ENCODE data around the gene PPARD. TPM values are rescaled to one million over a fixed set of nuclear protein-coding genes. Genes with fewer than 3 reads are reported as not detected.

The PPARD gene
- total and polyA plus RNA-seq, 7 experiments from 2014 or later, result 7.3 to 47.1 (median 30.0) TPM

DNA sequence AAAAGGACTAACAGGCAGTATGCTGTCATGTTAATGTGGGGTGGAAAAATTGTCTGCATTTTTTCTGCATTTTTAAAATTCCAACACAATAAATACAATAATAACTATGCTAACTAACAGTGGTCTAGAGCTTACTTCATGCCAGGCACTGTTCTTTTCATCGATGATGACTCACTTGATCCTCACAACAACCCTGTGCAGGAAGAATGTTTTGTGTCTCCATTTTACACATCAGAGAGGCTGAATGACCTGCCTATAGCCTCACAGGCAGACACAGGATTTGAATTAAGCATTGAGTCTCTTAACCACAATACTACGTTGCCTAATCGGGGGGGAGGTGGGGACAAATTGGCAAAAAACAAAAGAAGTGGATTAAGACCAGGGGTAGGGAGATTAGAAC, 82.9 kb downstream of the PPARD start:
- H3K9me3 ChIP-seq (ENCODE audit: control insufficient read depth in 2 of 3, low read length in 3 of 3), result peaks cover 0 to 22% (median 0%) of the 10 kb centered on the region in 3 experiments
- DNase-seq (no peak), ATAC-seq (no peak)
- Mint-ChIP-seq H3K9me3 (peaks cover 0 to 24% (median 13%) of the 10 kb centered on the region in 11 donors), H3K27me3 (no peaks in the 10 kb centered on the region), H3K27ac (no peak overlapping the region), H3K36me3 (peaks cover 19 to 48% (median 31%) of the 10 kb centered on the region in 5 donors), H3K4me3 (no peak overlapping the region), H3K4me1 (peaks cover 0 to 9% (median 0%) of the 10 kb centered on the region in 7 donors)
- H3K27me3 ChIP-seq (ENCODE audit: control insufficient read depth in 2 of 2, insufficient read depth in 2 of 2, low read length in 2 of 2), result no peaks in the 10 kb centered on the region
- H3K4me1 ChIP-seq (ENCODE audit: control insufficient read depth in 2 of 2, insufficient read depth in 2 of 2, low read length in 2 of 2), result no peaks in the 10 kb centered on the region
- CTCF ChIA-PET, result no interaction called here
- intact Hi-C loops (cut with micrococcal nuclease), result no loop called here
- no peak overlapping the region for H3K27ac ChIP-seq (ENCODE audit: low read depth, low read length)
- H3K4me3 ChIP-seq (ENCODE audit: low read length), result no peak overlapping the region
- peaks cover 0 to 71% (median 10%) of the 10 kb centered on the region in 3 experiments for H3K36me3 ChIP-seq (ENCODE audit: control insufficient read depth in 2 of 3, insufficient read depth in 3 of 3, low read length in 3 of 3)
- POLR2A ChIA-PET, result interaction anchor here (0.8 kb wide), 1 partner anchor 71 kb away, joined by 3 read pairs; no protein-coding TSS in a partner anchor

DNA sequence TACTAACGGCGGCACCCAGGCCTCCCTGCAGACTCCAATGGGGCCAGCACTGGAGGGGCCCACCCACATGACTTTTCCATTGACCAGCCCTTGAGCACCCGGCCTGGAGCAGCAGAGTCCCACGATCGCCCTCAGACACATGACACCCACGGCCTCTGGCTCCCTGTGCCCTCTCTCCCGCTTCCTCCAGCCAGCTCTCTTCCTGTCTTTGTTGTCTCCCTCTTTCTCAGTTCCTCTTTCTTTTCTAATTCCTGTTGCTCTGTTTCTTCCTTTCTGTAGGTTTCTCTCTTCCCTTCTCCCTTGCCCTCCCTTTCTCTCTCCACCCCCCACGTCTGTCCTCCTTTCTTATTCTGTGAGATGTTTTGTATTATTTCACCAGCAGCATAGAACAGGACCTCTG, 83.7 kb downstream of the PPARD start:
- Mint-ChIP-seq H3K4me1 (peaks cover 0 to 9% (median 0%) of the 10 kb centered on the region in 7 donors), H3K4me3 (no peak overlapping the region), H3K27me3 (no peaks in the 10 kb centered on the region), H3K36me3 (peaks cover 19 to 48% (median 28%) of the 10 kb centered on the region in 5 donors), H3K9me3 (peaks cover 0 to 26% (median 15%) of the 10 kb centered on the region in 11 donors), H3K27ac (peak overlapping the region in 4 of 9 donors; percentile 3 to 53 (median 22))
- CTCF ChIA-PET, result no interaction called here
- ATAC-seq, result peak; percentile 27
- DNase-seq, result no peak
- H3K36me3 ChIP-seq (ENCODE audit: control insufficient read depth in 2 of 3, insufficient read depth in 3 of 3, low read length in 3 of 3), result peaks cover 0 to 66% (median 10%) of the 10 kb centered on the region in 3 experiments
- intact Hi-C loops (cut with micrococcal nuclease), result no loop called here
- POLR2A ChIA-PET, result interaction anchor here (0.8 kb wide), 1 partner anchor 72 kb away, joined by 3 read pairs; no protein-coding TSS in a partner anchor
- H3K9me3 ChIP-seq (ENCODE audit: control insufficient read depth in 2 of 3, low read length in 3 of 3), result peaks cover 0 to 23% (median 0%) of the 10 kb centered on the region in 3 experiments
- no peaks in the 10 kb centered on the region for H3K4me1 ChIP-seq (ENCODE audit: control insufficient read depth in 2 of 2, insufficient read depth in 2 of 2, low read length in 2 of 2)
- H3K27me3 ChIP-seq (ENCODE audit: control insufficient read depth in 2 of 2, insufficient read depth in 2 of 2, low read length in 2 of 2), result no peaks in the 10 kb centered on the region
- H3K27ac ChIP-seq (ENCODE audit: low read depth, low read length), result no peak overlapping the region
- H3K4me3 ChIP-seq (ENCODE audit: low read length), result no peak overlapping the region

DNA sequence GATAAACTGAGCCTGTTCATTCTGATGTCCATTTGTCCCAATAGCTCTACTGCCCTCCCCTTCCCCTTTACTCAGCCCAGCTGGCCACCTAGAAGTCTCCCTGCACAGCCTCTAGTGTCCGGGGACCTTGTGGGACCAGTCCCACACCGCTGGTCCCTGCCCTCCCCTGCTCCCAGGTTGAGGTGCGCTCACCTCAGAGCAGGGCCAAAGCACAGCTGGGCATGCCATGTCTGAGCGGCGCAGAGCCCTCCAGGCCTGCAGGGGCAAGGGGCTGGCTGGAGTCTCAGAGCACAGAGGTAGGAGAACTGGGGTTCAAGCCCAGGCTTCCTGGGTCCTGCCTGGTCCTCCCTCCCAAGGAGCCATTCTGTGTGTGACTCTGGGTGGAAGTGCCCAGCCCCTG, 85.1 kb downstream of the PPARD start:
- H3K9me3 Mint-ChIP-seq, result peaks cover 0 to 26% (median 15%) of the 10 kb centered on the region in 11 donors
- peaks cover 0 to 7% (median 0%) of the 10 kb centered on the region in 7 donors for H3K4me1 Mint-ChIP-seq
- CTCF ChIA-PET, result interaction anchor here (0.8 kb wide), 1 partner anchor 18 kb away, joined by 3 read pairs; no protein-coding TSS in a partner anchor
- ATAC-seq (no peak), DNase-seq (no peak)
- Histone ChIP-seq H3K9me3 (ENCODE audit: control insufficient read depth in 2 of 3, low read length in 3 of 3) (peaks cover 0 to 23% (median 0%) of the 10 kb centered on the region in 3 experiments), H3K36me3 (ENCODE audit: control insufficient read depth in 2 of 3, insufficient read depth in 3 of 3, low read length in 3 of 3) (peaks cover 0 to 56% (median 10%) of the 10 kb centered on the region in 3 experiments), H3K27ac (ENCODE audit: low read depth, low read length) (no peak overlapping the region), H3K27me3 (ENCODE audit: control insufficient read depth in 2 of 2, insufficient read depth in 2 of 2, low read length in 2 of 2) (no peaks in the 10 kb centered on the region), H3K4me1 (ENCODE audit: control insufficient read depth in 2 of 2, insufficient read depth in 2 of 2, low read length in 2 of 2) (no peaks in the 10 kb centered on the region), H3K4me3 (ENCODE audit: low read length) (no peak overlapping the region)
- peaks cover 19 to 42% (median 28%) of the 10 kb centered on the region in 5 donors for H3K36me3 Mint-ChIP-seq
- H3K4me3 Mint-ChIP-seq, result no peak overlapping the region
- H3K27ac Mint-ChIP-seq, result no peak overlapping the region
- intact Hi-C loops (cut with micrococcal nuclease), result no loop called here
- POLR2A ChIA-PET, result no interaction called here
- H3K27me3 Mint-ChIP-seq, result no peaks in the 10 kb centered on the region

DNA sequence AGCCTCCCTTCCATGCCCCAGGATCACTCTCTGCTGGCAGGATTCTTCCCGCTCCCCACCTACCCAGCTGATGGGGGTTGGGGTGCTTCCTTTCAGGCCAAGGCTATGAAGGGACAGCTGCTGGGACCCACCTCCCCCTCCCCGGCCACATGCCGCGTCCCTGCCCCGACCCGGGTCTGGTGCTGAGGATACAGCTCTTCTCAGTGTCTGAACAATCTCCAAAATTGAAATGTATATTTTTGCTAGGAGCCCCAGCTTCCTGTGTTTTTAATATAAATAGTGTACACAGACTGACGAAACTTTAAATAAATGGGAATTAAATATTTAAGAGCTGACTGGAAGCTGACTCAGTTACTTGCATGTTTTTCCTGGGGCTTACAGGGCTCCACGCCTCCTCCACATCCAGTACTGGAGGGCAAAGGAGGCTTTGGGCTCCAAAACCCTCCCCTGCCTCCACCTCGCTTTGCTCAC, 85.5 kb downstream of the PPARD start:
- H3K27me3 Mint-ChIP-seq, result no peaks in the 10 kb centered on the region
- H3K9me3 Mint-ChIP-seq, result peaks cover 0 to 26% (median 15%) of the 10 kb centered on the region in 11 donors
- intact Hi-C loops (cut with micrococcal nuclease), result no loop called here
- DNase-seq (no peak), ATAC-seq (no peak)
- POLR2A ChIA-PET, result no interaction called here
- Histone ChIP-seq H3K4me1 (ENCODE audit: control insufficient read depth in 2 of 2, insufficient read depth in 2 of 2, low read length in 2 of 2) (no peaks in the 10 kb centered on the region), H3K36me3 (ENCODE audit: control insufficient read depth in 2 of 3, insufficient read depth in 3 of 3, low read length in 3 of 3) (peaks cover 0 to 53% (median 10%) of the 10 kb centered on the region in 3 experiments), H3K27ac (ENCODE audit: low read depth, low read length) (no peak overlapping the region), H3K27me3 (ENCODE audit: control insufficient read depth in 2 of 2, insufficient read depth in 2 of 2, low read length in 2 of 2) (no peaks in the 10 kb centered on the region), H3K9me3 (ENCODE audit: control insufficient read depth in 2 of 3, low read length in 3 of 3) (peaks cover 0 to 23% (median 0%) of the 10 kb centered on the region in 3 experiments), H3K4me3 (ENCODE audit: low read length) (no peak overlapping the region)
- peaks cover 0 to 7% (median 0%) of the 10 kb centered on the region in 7 donors for H3K4me1 Mint-ChIP-seq
- peaks cover 19 to 40% (median 28%) of the 10 kb centered on the region in 5 donors for H3K36me3 Mint-ChIP-seq
- peak overlapping the region in 1 of 9 donors; percentile 4 for H3K27ac Mint-ChIP-seq
- H3K4me3 Mint-ChIP-seq, result no peak overlapping the region
- CTCF ChIA-PET, result interaction anchor here (1.4 kb wide), 1 partner anchor 9 kb away, joined by 6 read pairs; no protein-coding TSS in a partner anchor

DNA sequence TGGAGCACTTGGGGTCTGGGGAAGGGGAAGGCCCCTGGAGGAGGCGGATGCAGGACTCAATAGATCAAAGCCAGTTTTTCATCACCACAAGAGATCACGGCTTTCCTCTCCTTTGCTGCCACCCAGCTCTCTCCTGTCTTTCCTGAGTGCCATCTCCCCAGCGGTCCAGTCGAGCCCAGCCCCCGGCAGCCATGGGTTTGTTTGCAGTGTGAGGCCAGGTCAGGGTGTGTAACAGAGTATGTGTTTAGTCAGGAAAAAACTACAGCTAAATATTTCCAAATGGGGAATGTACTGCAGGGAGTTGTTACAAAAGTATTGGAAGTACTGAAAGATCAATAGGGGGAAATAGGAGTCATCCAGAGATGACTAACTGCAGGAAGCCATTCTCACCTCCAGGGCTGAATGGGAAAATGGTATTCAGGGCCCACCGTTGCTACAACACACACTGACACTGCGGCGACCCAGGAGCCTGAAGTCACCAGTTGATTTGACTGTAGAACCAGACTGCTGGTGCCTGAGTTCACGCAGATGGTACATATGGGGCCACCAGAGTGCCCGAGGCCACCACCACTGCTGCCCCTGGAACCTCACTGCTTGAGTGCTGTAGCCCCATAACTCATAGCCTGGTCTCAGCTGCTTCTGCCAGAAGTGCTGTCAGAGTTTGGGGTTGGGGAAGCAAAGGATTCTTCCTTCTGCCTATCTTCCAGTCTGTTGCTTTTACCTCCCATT, 86.2 kb downstream of the PPARD start:
- Histone ChIP-seq H3K4me3 (ENCODE audit: low read length) (no peak overlapping the region), H3K9me3 (ENCODE audit: control insufficient read depth in 2 of 3, low read length in 3 of 3) (peaks cover 0 to 23% (median 0%) of the 10 kb centered on the region in 3 experiments), H3K4me1 (ENCODE audit: control insufficient read depth in 2 of 2, insufficient read depth in 2 of 2, low read length in 2 of 2) (no peaks in the 10 kb centered on the region), H3K27me3 (ENCODE audit: control insufficient read depth in 2 of 2, insufficient read depth in 2 of 2, low read length in 2 of 2) (no peaks in the 10 kb centered on the region), H3K27ac (ENCODE audit: low read depth, low read length) (no peak overlapping the region), H3K36me3 (ENCODE audit: control insufficient read depth in 2 of 3, insufficient read depth in 3 of 3, low read length in 3 of 3) (peaks cover 0 to 51% (median 10%) of the 10 kb centered on the region in 3 experiments)
- intact Hi-C loops (cut with micrococcal nuclease), result no loop called here
- DNase-seq (no peak), ATAC-seq (no peak)
- CTCF ChIA-PET, result interaction anchor here (1.4 kb wide), 1 partner anchor 9 kb away, joined by 6 read pairs; no protein-coding TSS in a partner anchor
- H3K36me3 Mint-ChIP-seq, result peaks cover 19 to 39% (median 28%) of the 10 kb centered on the region in 5 donors
- no peaks in the 10 kb centered on the region for H3K27me3 Mint-ChIP-seq
- POLR2A ChIA-PET, result interaction anchor here (0.6 kb wide), 1 partner anchor 475 kb away, joined by 3 read pairs; no protein-coding TSS in a partner anchor
- peak overlapping the region in 1 of 10 donors; percentile 20 for H3K4me3 Mint-ChIP-seq
- H3K9me3 Mint-ChIP-seq, result peaks cover 0 to 26% (median 15%) of the 10 kb centered on the region in 11 donors
- no peak overlapping the region for H3K27ac Mint-ChIP-seq
- H3K4me1 Mint-ChIP-seq, result peaks cover 0 to 7% (median 0%) of the 10 kb centered on the region in 7 donors

DNA sequence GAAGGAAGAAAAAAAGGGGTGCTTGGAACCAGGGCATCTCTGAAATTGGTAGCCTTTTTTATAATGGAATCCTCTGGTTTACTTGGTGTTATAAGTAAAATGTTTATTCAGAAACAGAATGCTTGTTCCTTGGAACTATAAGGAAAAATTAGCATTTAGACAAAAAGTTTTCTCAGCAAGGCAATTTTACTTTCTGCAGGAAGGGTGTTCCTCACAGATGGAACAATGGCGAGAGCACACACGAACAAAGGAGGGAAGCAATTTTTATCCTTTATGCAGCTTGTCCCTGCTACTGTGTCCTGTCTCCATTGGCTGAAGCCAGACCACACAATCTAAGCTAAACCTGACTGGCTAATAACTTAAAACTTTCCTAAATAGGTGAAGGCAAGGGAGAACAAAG, 87.1 kb downstream of the PPARD start:
- Mint-ChIP-seq H3K4me1 (peaks cover 0 to 7% (median 0%) of the 10 kb centered on the region in 7 donors), H3K27me3 (no peaks in the 10 kb centered on the region), H3K4me3 (no peak overlapping the region), H3K9me3 (peaks cover 0 to 26% (median 15%) of the 10 kb centered on the region in 11 donors), H3K36me3 (peaks cover 18 to 39% (median 28%) of the 10 kb centered on the region in 5 donors), H3K27ac (no peak overlapping the region)
- no peak overlapping the region for H3K27ac ChIP-seq (ENCODE audit: low read depth, low read length)
- H3K9me3 ChIP-seq (ENCODE audit: control insufficient read depth in 2 of 3, low read length in 3 of 3), result peaks cover 0 to 23% (median 0%) of the 10 kb centered on the region in 3 experiments
- DNase-seq (no peak), ATAC-seq (no peak)
- peaks cover 0 to 42% (median 1%) of the 10 kb centered on the region in 3 experiments for H3K36me3 ChIP-seq (ENCODE audit: control insufficient read depth in 2 of 3, insufficient read depth in 3 of 3, low read length in 3 of 3)
- intact Hi-C loops (cut with micrococcal nuclease), result no loop called here
- H3K4me3 ChIP-seq (ENCODE audit: low read length), result no peak overlapping the region
- H3K27me3 ChIP-seq (ENCODE audit: control insufficient read depth in 2 of 2, insufficient read depth in 2 of 2, low read length in 2 of 2), result no peaks in the 10 kb centered on the region
- no peaks in the 10 kb centered on the region for H3K4me1 ChIP-seq (ENCODE audit: control insufficient read depth in 2 of 2, insufficient read depth in 2 of 2, low read length in 2 of 2)
- CTCF ChIA-PET, result no interaction called here
- POLR2A ChIA-PET, result no interaction called here
